ENCODE results near the gene PTPRC. TPM values are rescaled to one million over a fixed set of nuclear protein-coding genes. Genes with fewer than 3 reads are reported as not detected.
A peak's percentile ranks its signal among the peaks of the same experiment; 100 is the strongest.

Gene PTPRC
- total and polyA plus RNA-seq, 8 donors: 0.59 to 20.5 (median 2.7) TPM

- no peak for ATAC-seq
- WGBS, 2 donors: 93 to 97% methylated on average over 1 of the region's 1 CpG
- no peak for FAIRE-seq
Observed at GRCh38 chr1:198637916-198638437, 863 bp upstream of the PTPRC start.

GRCh38 chr1:198638441-198638840, 399 bp upstream of the PTPRC start:
- Histone ChIP-seq H3K27me3 (no peaks in the 10 kb centered on the region), H3K36me3 (no peaks in the 10 kb centered on the region), H3K4me3 (no peak overlapping the region), H3K4me1 (no peaks in the 10 kb centered on the region), H3K9me3 (no peaks in the 10 kb centered on the region), H3K27ac (no peak overlapping the region)
- no peak for FAIRE-seq
- no peak for TF ChIP-seq CTCF (IDR thresholded peaks at IDR 0.05)
- 24 to 31% methylated on average over 1 of the region's 1 CpG for WGBS, 2 donors
- intact Hi-C loops (cut with DNase I): no loop called here
- DNase-seq: no peak
- ATAC-seq: no peak

More at GRCh38 chr1:198637916-198638437, 863 bp upstream of the PTPRC start:
- Histone ChIP-seq H3K27me3 (no peaks in the 10 kb centered on the region), H3K36me3 (no peaks in the 10 kb centered on the region), H3K27ac (no peak overlapping the region), H3K9me3 (no peaks in the 10 kb centered on the region), H3K4me1 (no peaks in the 10 kb centered on the region), H3K4me3 (no peak overlapping the region)
- DNase-seq: no peak
- TF ChIP-seq CTCF (IDR thresholded peaks at IDR 0.05): no peak
- intact Hi-C loops (cut with DNase I): no loop called here

- TF ChIP-seq CTCF (IDR thresholded peaks at IDR 0.05): no peak
- Histone ChIP-seq H3K27me3 (no peaks in the 10 kb centered on the region), H3K36me3 (no peaks in the 10 kb centered on the region), H3K4me1 (no peaks in the 10 kb centered on the region), H3K4me3 (peak overlapping the region in 1 of 4 donors; percentile 17), H3K9me3 (no peaks in the 10 kb centered on the region), H3K27ac (peak overlapping the region in 2 of 4 donors; percentile 24 to 46)
- no peak for FAIRE-seq
- ATAC-seq: no peak
- 91 to 100% methylated on average over 1 of the region's 1 CpG for WGBS, 2 donors
- intact Hi-C loops (cut with DNase I): no loop called here
- no peak for DNase-seq
Observed at GRCh38 chr1:198639671-198640143, 867 bp downstream of the PTPRC start.

GRCh38 chr1:198640174-198640573, 1.3 kb downstream of the PTPRC start:
- Histone ChIP-seq H3K9me3 (no peaks in the 10 kb centered on the region), H3K4me1 (no peaks in the 10 kb centered on the region), H3K36me3 (no peaks in the 10 kb centered on the region), H3K27me3 (no peaks in the 10 kb centered on the region), H3K27ac (peak overlapping the region in 2 of 4 donors; percentile 24 to 46), H3K4me3 (peak overlapping the region in 1 of 4 donors; percentile 13)
- ATAC-seq (no peak), FAIRE-seq (no peak), DNase-seq (no peak)
- TF ChIP-seq CTCF (IDR thresholded peaks at IDR 0.05): no peak
- 90 to 93% methylated on average over 2 of the region's 2 CpGs for WGBS, 2 donors
- intact Hi-C loops (cut with DNase I): no loop called here

- Histone ChIP-seq H3K4me1 (no peaks in the 10 kb centered on the region), H3K4me3 (peak overlapping the region in 1 of 4 donors; percentile 1), H3K27me3 (no peaks in the 10 kb centered on the region), H3K9me3 (no peaks in the 10 kb centered on the region), H3K27ac (peak overlapping the region in 1 of 4 donors; percentile 15), H3K36me3 (no peaks in the 10 kb centered on the region)
- DNase-seq (no peak), FAIRE-seq (no peak), ATAC-seq (peak in 1 of 4 donors; percentile 12)
- 63 to 68% methylated on average over 2 of the region's 2 CpGs for WGBS, 2 donors
- TF ChIP-seq CTCF (IDR thresholded peaks at IDR 0.05): no peak
- intact Hi-C loops (cut with DNase I): no loop called here
Observed at GRCh38 chr1:198641501-198641900, 2.7 kb downstream of the PTPRC start.
